ENCODE data around the gene SH2D6. TPM values are rescaled to one million over a fixed set of nuclear protein-coding genes. Genes with fewer than 3 reads are reported as not detected.
"Not testable (repeated sequence)": the region's sequence is repeated elsewhere in the genome, so short reads cannot be mapped to it uniquely, and the experiment has no call there.

SH2D6 gene
- total RNA-seq, 1 donor from 2014 or later: not detected

- no peak overlapping the region for H3K4me3 ChIP-seq (ENCODE audit: low read depth, low read length)
- TF ChIP-seq CTCF (IDR thresholded peaks at IDR 0.05; ENCODE audit: insufficient read depth, low read length, poor library complexity, severe bottlenecking): no peak
- no peak for DNase-seq (ENCODE audit: low read depth)
- H3K27me3 ChIP-seq (ENCODE audit: control insufficient read depth, insufficient read depth, low read length): no peaks in the 10 kb centered on the region
- no peaks in the 10 kb centered on the region for H3K36me3 ChIP-seq (ENCODE audit: control insufficient read depth, insufficient read depth, low read length)
Observed at GRCh38 chr2:85481818-85482777, 63.6 kb downstream of the SH2D6 start.

GRCh38 chr2:85484615-85485014 is 66.1 kb downstream of the SH2D6 start:
- H3K4me3 ChIP-seq (ENCODE audit: low read depth, low read length); H3K36me3 ChIP-seq (ENCODE audit: control insufficient read depth, insufficient read depth, low read length); DNase-seq (ENCODE audit: low read depth); H3K27me3 ChIP-seq (ENCODE audit: control insufficient read depth, insufficient read depth, low read length): not testable (repeated sequence)

- TF ChIP-seq CTCF (IDR thresholded peaks at IDR 0.05; ENCODE audit: insufficient read depth, low read length, poor library complexity, severe bottlenecking): no peak
- Histone ChIP-seq H3K4me3 (ENCODE audit: low read depth, low read length) (no peak overlapping the region), H3K27me3 (ENCODE audit: control insufficient read depth, insufficient read depth, low read length) (no peaks in the 10 kb centered on the region), H3K36me3 (ENCODE audit: control insufficient read depth, insufficient read depth, low read length) (no peaks in the 10 kb centered on the region)
- no peak for DNase-seq (ENCODE audit: low read depth)
Observed at GRCh38 chr2:85485815-85486214, 67.3 kb downstream of the SH2D6 start.

Other genes with a start within 250 kb of the SH2D6 start
- 101 and 108 TPM in 2 replicates for gene TGOLN2, start 90.7 kb upstream of the SH2D6 start, total RNA-seq
- gene RETSAT, start 64.2 kb upstream of the SH2D6 start, total RNA-seq: 29.6 and 31.6 TPM in 2 replicates
- 19.9 and 22.3 TPM in 2 replicates for gene ELMOD3, start 63.9 kb upstream of the SH2D6 start, total RNA-seq
- gene CAPG, start 8.3 kb upstream of the SH2D6 start, total RNA-seq: 260 and 284 TPM in 2 replicates
- gene MAT2A, start 120.5 kb downstream of the SH2D6 start, total RNA-seq: 147 and 160 TPM in 2 replicates
- gene GGCX, start 142.8 kb downstream of the SH2D6 start, total RNA-seq: 25.7 and 37.0 TPM in 2 replicates
- 42.3 and 53.5 TPM in 2 replicates for gene VAMP8, start 158.9 kb downstream of the SH2D6 start, total RNA-seq
- gene VAMP5, start 165.7 kb downstream of the SH2D6 start, total RNA-seq: 16.5 and 28.5 TPM in 2 replicates
- 220 and 271 TPM in 2 replicates for gene RNF181, start 177.0 kb downstream of the SH2D6 start, total RNA-seq
- 19.1 and 24.4 TPM in 2 replicates for gene TMEM150A, start 184.0 kb downstream of the SH2D6 start, total RNA-seq
- gene C2orf68, start 193.4 kb downstream of the SH2D6 start, total RNA-seq: 12.6 and 12.8 TPM in 2 replicates
- 56.8 and 86.4 TPM in 2 replicates for gene USP39, start 197.5 kb downstream of the SH2D6 start, total RNA-seq
- not detected in 2 replicates for gene SFTPB, start 249.5 kb downstream of the SH2D6 start, total RNA-seq

Data from kidney epithelial cell (primary cell).